GM19035 (cell line): ENCODE data around the gene CLOCK.
A peak's percentile ranks its signal among the peaks of the same experiment; 100 is the strongest.
"Not testable (repeated sequence)": the region's sequence is repeated elsewhere in the genome, so short reads cannot be mapped to it uniquely, and the experiment has no call there.

ENCODE experiments used
- ATAC-seq: cut with Tn5 transposase; IDR thresholded peaks from one replicate; pipeline ENCODE4 v1.9.1; 2021; ENCODE audit not compliant: unreplicated experiment

The CLOCK gene, protein sequence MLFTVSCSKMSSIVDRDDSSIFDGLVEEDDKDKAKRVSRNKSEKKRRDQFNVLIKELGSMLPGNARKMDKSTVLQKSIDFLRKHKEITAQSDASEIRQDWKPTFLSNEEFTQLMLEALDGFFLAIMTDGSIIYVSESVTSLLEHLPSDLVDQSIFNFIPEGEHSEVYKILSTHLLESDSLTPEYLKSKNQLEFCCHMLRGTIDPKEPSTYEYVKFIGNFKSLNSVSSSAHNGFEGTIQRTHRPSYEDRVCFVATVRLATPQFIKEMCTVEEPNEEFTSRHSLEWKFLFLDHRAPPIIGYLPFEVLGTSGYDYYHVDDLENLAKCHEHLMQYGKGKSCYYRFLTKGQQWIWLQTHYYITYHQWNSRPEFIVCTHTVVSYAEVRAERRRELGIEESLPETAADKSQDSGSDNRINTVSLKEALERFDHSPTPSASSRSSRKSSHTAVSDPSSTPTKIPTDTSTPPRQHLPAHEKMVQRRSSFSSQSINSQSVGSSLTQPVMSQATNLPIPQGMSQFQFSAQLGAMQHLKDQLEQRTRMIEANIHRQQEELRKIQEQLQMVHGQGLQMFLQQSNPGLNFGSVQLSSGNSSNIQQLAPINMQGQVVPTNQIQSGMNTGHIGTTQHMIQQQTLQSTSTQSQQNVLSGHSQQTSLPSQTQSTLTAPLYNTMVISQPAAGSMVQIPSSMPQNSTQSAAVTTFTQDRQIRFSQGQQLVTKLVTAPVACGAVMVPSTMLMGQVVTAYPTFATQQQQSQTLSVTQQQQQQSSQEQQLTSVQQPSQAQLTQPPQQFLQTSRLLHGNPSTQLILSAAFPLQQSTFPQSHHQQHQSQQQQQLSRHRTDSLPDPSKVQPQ

GRCh38 chr4:55546756-55547465 lies at the start of gene CLOCK:
TSS of gene CLOCK (minus strand) at chr4:55546909. CDS start at chr4:55482785, 64,124 bp downstream.
- ATAC-seq: peak; percentile 72

GRCh38 chr4:55592014-55592413 lies 45.3 kb upstream of the CLOCK start, which contains the start of gene PDCL2:
TSS of gene PDCL2 (minus strand) at chr4:55592245. CDS start at chr4:55592109, 136 bp downstream.
- ATAC-seq: no peak

GRCh38 chr4:55588160-55588559 lies 41.5 kb upstream of the CLOCK start:
- ATAC-seq: no peak

DNA sequence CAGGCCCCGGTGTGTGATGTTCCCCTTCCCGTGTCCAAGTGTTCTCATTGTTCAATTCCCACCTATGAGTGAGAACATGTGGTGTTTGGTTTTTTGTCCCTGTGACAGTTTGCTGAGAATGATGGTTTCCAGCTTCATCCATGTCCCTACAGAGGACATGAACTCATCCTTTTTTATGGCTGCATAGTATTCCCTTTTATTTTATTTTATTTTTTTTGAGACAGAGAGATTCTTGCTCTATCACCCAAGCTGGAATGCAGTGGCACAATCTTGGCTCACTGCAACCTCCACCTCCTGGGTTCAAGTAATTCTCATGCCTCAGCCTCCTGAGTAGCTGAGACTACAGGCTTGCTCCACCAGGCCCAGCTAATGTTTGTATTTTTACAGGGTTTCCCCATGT lies 36.1 kb upstream of the CLOCK start:
- ATAC-seq: not testable (repeated sequence)

- no peak for ATAC-seq
Observed at GRCh38 chr4:55578341-55579010, 31.8 kb upstream of the CLOCK start.

- ATAC-seq: no peak
Observed at GRCh38 chr4:55575513-55575912, 28.8 kb upstream of the CLOCK start.

DNA sequence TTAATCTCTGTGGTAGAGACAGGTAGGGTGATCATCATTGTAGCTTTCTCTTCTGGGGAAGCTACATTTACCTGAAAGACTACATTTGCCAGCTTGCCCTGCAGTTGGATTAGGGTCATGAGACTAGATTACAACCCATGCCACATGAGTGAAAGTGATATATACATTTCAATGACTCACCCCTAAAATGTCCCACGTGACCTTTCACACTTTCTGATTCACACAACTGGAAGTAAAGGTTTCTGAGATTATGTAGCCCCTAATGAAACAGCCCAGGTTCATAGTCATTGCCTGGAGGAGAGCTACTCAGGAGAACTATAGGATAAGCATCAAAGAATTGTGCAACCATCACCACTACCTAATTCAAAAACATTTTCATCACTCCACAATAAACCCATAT lies 27.5 kb upstream of the CLOCK start:
- ATAC-seq: no peak

DNA sequence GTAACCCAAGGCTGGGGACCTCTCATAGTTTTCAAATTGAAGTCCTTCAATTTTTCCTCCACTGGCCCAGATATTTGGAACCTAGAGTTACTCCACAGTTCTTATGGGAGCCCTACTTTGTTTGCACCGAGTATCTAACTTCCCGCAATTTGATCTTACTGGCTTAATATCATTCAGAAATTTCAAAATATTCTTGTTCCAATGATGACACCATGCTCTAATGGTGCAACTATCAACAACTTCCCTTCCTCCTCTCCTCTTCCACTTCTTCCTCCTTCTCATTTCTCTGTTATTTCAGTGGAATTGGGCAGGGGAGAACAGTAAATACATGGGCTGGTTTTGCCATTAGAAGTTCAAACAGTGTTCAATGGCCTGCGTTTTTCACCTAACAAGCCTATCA lies 25.1 kb upstream of the CLOCK start:
- ATAC-seq: no peak

DNA sequence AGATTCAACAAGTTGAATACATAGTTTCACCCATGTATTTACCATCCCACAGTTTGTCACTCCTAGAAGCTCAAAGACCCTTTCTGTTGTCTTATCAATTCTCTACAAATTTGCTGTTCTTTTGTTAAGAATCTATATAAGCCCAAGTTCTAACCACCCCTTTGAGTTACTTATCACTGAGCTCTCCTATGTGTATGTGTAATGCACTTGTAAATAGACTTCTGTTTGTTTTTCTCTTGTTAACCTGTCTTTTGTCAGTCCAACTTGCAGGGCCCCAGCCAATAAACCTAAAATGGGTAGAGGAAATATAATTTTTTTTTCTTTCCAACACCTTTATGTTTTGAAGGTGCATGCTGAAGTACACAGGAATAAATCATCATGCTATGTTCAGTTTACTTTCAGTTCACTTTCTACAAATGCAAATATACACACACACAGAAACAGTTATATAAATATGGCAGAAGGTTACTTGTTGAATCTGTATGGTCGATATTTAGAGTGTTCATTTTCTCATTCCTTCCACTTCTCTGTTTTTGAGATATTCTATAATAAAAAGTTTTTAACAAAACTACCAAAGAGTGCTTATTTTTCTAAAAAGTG lies 22.3 kb upstream of the CLOCK start:
- peak; percentile 74 for ATAC-seq

GRCh38 chr4:55561889-55562288 lies 15.2 kb upstream of the CLOCK start:
- ATAC-seq: peak; percentile 100

- no peak for ATAC-seq
Observed at GRCh38 chr4:55560096-55560495, 13.4 kb upstream of the CLOCK start.

DNA sequence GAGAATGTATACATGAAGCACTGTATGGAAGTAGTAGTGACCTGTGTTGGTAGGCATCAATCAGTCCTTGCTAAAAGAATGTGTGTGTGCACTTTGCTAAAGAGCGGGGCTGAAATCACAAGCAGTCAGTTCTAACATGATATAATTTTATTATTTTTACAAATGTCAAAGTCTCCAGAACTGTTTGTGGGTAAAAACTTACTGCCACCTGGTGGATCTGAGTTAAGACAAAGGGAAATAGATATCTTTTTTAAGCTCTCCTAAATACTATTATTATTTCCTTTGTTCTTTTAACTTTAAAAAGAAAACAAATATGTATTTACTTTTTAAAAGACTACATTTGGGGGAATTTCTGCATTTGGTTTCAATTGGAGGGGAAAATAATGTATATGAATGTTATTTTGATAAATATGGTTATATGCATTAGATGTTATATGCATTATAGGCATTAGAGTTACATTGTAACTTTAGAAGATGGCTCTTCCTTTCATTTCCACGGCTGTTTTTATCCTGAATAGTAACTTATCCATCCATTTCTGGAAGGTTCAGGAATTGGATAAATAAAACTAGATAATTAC lies 7.8 kb upstream of the CLOCK start:
- ATAC-seq: no peak

DNA sequence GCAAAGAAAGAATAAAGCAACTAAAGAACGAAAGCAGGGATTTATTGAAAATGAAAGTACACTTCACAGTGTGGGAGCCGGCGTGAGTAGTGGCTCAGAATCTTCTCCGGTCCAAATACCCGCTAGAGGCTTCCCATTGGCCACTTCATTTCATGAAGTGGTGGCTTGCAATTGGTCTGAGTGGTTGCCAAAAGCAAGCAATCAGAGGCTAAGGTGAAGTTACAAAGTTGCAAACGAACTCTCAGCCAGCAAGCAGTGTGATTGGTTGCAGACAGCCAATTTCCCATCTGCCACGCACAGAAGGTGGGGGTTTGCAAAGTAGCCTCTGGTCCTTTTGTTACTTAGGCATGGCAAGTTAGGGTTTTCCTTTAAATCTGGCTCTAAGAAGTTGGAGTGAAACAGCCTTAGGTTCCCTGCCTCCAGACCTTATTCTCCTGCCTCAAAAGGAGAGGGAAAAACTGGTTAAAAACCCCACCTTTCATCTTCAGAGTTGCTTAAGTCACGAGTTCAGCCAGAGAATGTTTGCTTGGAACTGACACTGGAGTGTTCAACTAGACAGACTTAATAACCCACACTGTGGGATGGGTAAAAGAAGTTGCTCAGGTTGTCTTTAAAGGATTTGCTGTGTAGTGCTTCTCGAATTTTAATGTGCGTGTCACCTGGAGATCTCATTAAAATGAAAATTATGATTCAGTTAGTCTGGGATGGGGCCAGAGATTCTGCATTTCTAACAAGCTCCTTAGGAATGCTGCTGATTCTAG lies 6.9 kb upstream of the CLOCK start:
- ATAC-seq: peak; percentile 61

- not testable (repeated sequence) for ATAC-seq
Observed at GRCh38 chr4:55551964-55552363, 5.3 kb upstream of the CLOCK start.

DNA sequence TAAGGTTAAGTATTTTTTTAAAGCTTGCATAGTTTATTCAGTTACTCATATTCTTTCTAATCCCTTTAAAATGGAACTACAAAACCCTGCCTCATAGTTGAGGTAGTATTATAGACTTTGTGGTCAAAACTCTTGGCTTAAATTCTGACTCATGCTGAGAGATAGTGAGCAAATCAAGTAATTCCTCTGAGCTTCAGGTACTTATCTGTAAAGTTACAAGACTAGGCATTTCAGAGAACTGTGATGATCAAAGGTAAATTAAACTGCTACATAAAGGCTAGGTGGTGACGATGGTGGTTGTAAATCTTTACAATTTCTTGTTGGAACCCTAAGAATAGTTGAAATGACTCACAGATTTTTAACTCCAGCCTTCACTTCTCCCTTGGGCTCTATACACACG lies 3.2 kb upstream of the CLOCK start:
- ATAC-seq: no peak

DNA sequence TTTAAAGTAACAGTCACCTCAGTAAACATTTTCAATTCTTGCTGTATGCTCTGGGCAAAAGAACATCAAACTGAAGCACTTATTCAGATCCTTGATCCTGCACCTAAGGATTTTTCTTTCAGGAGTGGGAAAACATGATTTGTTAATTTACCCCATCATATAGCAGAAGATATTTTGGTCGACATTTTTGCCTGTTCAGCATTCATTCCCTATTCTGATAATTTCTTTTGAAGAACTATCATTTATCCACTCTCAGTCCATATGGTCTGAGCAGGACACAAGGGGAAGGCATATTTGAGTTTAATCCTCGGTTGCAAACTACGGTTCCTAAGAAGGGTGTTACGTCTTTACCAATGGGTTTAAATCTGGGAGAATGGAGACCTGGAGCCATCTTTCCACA lies 1.2 kb upstream of the CLOCK start:
- no peak for ATAC-seq

DNA sequence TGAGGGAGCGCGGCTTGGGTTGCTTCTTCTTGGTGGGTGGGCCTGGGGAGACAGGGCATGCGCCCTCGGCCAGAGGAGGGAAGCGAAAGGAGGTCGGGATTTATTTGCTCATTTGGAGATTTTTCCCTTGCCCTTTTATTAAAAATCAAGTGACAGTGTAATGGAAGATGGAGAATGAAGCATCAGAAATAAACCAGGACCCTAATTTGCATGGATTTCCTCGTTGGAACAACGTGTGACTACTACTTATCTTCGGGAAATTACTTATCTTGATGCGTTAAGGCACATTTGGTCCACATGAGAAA lies 709 bp upstream of the CLOCK start:
- ATAC-seq: no peak

DNA sequence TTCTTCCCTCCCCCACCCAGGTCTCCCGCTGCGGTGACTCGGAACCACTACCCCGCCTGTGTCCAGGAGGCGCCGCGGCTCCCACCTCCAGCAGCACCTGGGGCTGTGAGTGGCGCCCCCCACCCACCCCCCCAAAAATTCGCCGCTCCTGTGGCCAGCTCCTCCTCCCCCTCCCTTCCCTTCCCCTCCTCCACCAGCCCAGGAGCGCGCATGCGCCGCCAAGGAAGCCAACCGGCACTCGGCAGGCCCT lies 278 bp downstream of the CLOCK start:
- peak; percentile 46 for ATAC-seq

DNA sequence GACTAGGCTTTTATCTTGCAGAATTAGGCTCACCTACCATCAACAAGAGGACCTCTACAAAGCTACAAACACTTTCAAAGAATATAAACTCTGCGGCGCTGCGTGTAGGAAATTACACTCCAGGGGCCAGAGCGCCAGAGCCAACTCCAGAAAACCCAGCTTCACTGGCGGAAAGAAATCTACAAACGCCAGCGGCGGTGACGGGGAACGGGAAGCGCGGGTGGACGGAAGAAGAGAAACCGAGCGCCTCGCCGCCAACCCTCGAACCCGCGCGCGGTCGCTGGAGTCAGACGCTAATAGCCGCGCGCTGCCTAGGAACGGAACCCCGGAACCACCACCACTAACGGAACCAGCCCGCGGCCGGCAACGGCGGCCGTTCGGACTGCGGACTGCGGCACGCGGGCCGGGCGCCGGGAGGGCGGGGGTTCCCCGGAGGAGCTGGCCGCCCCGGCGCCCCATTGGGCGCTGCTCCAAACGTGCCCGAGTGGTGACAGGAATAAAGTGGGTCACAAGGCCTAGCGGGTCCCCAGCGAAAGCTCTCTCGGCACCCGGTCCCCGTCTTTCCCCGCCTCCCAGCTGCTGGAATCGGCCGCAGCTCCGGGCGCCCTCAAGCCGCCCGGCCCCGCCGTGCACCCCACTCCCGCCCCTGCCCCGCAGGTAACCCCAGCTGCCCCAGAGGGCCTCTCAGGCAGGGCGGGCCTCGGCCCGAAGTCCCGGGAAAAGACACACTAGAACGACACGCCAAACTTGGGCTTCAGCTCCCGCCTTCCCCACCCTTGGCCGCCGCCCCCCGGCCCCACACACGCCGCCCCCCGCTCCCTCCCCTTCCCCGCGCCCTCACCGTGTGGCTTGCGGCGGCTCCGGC lies 836 bp downstream of the CLOCK start:
- ATAC-seq: peak; percentile 55
